Activated T-helper 17 cell treated with anti-CD3 and anti-CD28 coated beads, Interleukin-2, amount 50 U/mL, for 72 hours (primary cell): ENCODE measurements around the gene SLC19A1. TPM values are rescaled to one million over a fixed set of nuclear protein-coding genes. Genes with fewer than 3 reads are reported as not detected.
"Not testable (repeated sequence)": the region's sequence is repeated elsewhere in the genome, so short reads cannot be mapped to it uniquely, and the experiment has no call there.

ENCODE experiments used
- ATAC-seq: fragments of 150-1000 bp; cut with Tn5 transposase; replicated peaks from 2 replicates; pipeline ENCODE4 v1.10.0; 2021; ENCODE audit warnings: mild to moderate bottlenecking, moderate library complexity
- H3K27ac Mint-ChIP-seq: one replicate; pipeline ENCODE4 v1.8.0; 2022; ENCODE audit warnings: mixed read lengths
- H3K27me3 Mint-ChIP-seq: one replicate; pipeline ENCODE4 v1.8.0; 2022; ENCODE audit warnings: mixed read lengths
- H3K36me3 Mint-ChIP-seq: one replicate; pipeline ENCODE4 v1.8.0; 2022; ENCODE audit warnings: low read depth, mild to moderate bottlenecking, mixed read lengths
- H3K4me1 Mint-ChIP-seq: one replicate; pipeline ENCODE4 v1.8.0; 2022; ENCODE audit warnings: mixed read lengths
- H3K4me3 Mint-ChIP-seq: one replicate; pipeline ENCODE4 v1.8.0; 2022; ENCODE audit warnings: mild to moderate bottlenecking, mixed read lengths
- H3K9me3 Mint-ChIP-seq: one replicate; pipeline ENCODE4 v1.8.0; 2022; ENCODE audit warnings: mixed read lengths
- total RNA-seq, 2 donors: library from RNA; stranded (reverse); gene quantifications; one replicate each; pipeline ENCODE4 v1.2.3, GENCODE V29; 2022

Gene SLC19A1
- total RNA-seq, 2 donors from 2014 or later, result 41.4 to 82.2 TPM

- H3K36me3 Mint-ChIP-seq, result no peaks in the 10 kb centered on the region
- no peak overlapping the region for H3K4me3 Mint-ChIP-seq
- ATAC-seq, result peak; percentile 18
- H3K27me3 Mint-ChIP-seq, result no peaks in the 10 kb centered on the region
- no peaks in the 10 kb centered on the region for H3K9me3 Mint-ChIP-seq
- peak overlapping the region; percentile 43 for H3K27ac Mint-ChIP-seq
- H3K4me1 Mint-ChIP-seq, result no peaks in the 10 kb centered on the region
Measured at GRCh38 chr21:45508607-45509565, 33.4 kb downstream of the SLC19A1 start.

GRCh38 chr21:45507888-45508508 lies 34.2 kb downstream of the SLC19A1 start:
- Mint-ChIP-seq H3K9me3 (no peaks in the 10 kb centered on the region), H3K4me1 (no peaks in the 10 kb centered on the region), H3K4me3 (no peak overlapping the region), H3K36me3 (peaks cover under 1% of the 10 kb centered on the region), H3K27ac (peak overlapping the region; percentile 43), H3K27me3 (no peaks in the 10 kb centered on the region)
- no peak for ATAC-seq

- Mint-ChIP-seq H3K9me3 (no peaks in the 10 kb centered on the region), H3K4me1 (no peaks in the 10 kb centered on the region), H3K36me3 (peaks cover 5% of the 10 kb centered on the region), H3K27ac (peak overlapping the region; percentile 43), H3K4me3 (no peak overlapping the region), H3K27me3 (no peaks in the 10 kb centered on the region)
- no peak for ATAC-seq
Measured at GRCh38 chr21:45507523-45507875, 34.7 kb downstream of the SLC19A1 start.

- no peaks in the 10 kb centered on the region for H3K4me1 Mint-ChIP-seq
- H3K4me3 Mint-ChIP-seq, result no peak overlapping the region
- ATAC-seq, result no peak
- H3K36me3 Mint-ChIP-seq, result peaks cover 5% of the 10 kb centered on the region
- no peaks in the 10 kb centered on the region for H3K27me3 Mint-ChIP-seq
- no peak overlapping the region for H3K27ac Mint-ChIP-seq
- no peaks in the 10 kb centered on the region for H3K9me3 Mint-ChIP-seq
Measured at GRCh38 chr21:45506836-45507522, 35.3 kb downstream of the SLC19A1 start.

GRCh38 chr21:45506241-45506817 lies 35.9 kb downstream of the SLC19A1 start:
- Mint-ChIP-seq H3K36me3 (peaks cover 5% of the 10 kb centered on the region), H3K4me1 (no peaks in the 10 kb centered on the region), H3K27me3 (no peaks in the 10 kb centered on the region), H3K4me3 (no peak overlapping the region), H3K9me3 (no peaks in the 10 kb centered on the region), H3K27ac (no peak overlapping the region)
- no peak for ATAC-seq

GRCh38 chr21:45505416-45506021 lies 36.7 kb downstream of the SLC19A1 start:
- Mint-ChIP-seq H3K4me3 (no peak overlapping the region), H3K9me3 (no peaks in the 10 kb centered on the region), H3K27me3 (no peaks in the 10 kb centered on the region), H3K36me3 (peaks cover 5% of the 10 kb centered on the region), H3K4me1 (no peaks in the 10 kb centered on the region), H3K27ac (no peak overlapping the region)
- no peak for ATAC-seq

- no peak for ATAC-seq
- Mint-ChIP-seq H3K4me3 (no peak overlapping the region), H3K36me3 (peaks cover 5% of the 10 kb centered on the region), H3K9me3 (no peaks in the 10 kb centered on the region), H3K4me1 (peaks cover 4% of the 10 kb centered on the region), H3K27ac (no peak overlapping the region), H3K27me3 (no peaks in the 10 kb centered on the region)
Measured at GRCh38 chr21:45504516-45505415, 37.5 kb downstream of the SLC19A1 start.

- ATAC-seq, result no peak
- no peaks in the 10 kb centered on the region for H3K9me3 Mint-ChIP-seq
- H3K4me1 Mint-ChIP-seq, result peaks cover 5% of the 10 kb centered on the region
- H3K4me3 Mint-ChIP-seq, result no peak overlapping the region
- H3K27me3 Mint-ChIP-seq, result no peaks in the 10 kb centered on the region
- H3K36me3 Mint-ChIP-seq, result peaks cover 5% of the 10 kb centered on the region
- H3K27ac Mint-ChIP-seq, result no peak overlapping the region
Measured at GRCh38 chr21:45504021-45504515, 38.2 kb downstream of the SLC19A1 start.

- H3K27ac Mint-ChIP-seq, H3K4me1 Mint-ChIP-seq, ATAC-seq, H3K9me3 Mint-ChIP-seq, H3K27me3 Mint-ChIP-seq, H3K36me3 Mint-ChIP-seq: not testable (repeated sequence)
- H3K4me3 Mint-ChIP-seq, result peak overlapping the region; percentile 55
Measured at GRCh38 chr21:45503226-45503625, 39.0 kb downstream of the SLC19A1 start.

- Mint-ChIP-seq H3K4me1 (peaks cover 5% of the 10 kb centered on the region), H3K36me3 (peaks cover 5% of the 10 kb centered on the region), H3K27me3 (no peaks in the 10 kb centered on the region), H3K4me3 (peak overlapping the region; percentile 55), H3K27ac (peak overlapping the region; percentile 40), H3K9me3 (no peaks in the 10 kb centered on the region)
- peak; percentile 45 for ATAC-seq
Measured at GRCh38 chr21:45502600-45502999, 39.6 kb downstream of the SLC19A1 start.

- Mint-ChIP-seq H3K9me3 (no peaks in the 10 kb centered on the region), H3K36me3 (peaks cover 5% of the 10 kb centered on the region), H3K4me3 (no peak overlapping the region), H3K4me1 (peaks cover 5% of the 10 kb centered on the region), H3K27ac (peak overlapping the region; percentile 40), H3K27me3 (no peaks in the 10 kb centered on the region)
- ATAC-seq, result no peak
Measured at GRCh38 chr21:45502006-45502345, 40.3 kb downstream of the SLC19A1 start.

- peak; percentile 44 for ATAC-seq
- not testable (repeated sequence) for H3K9me3 Mint-ChIP-seq, H3K27ac Mint-ChIP-seq, H3K4me1 Mint-ChIP-seq, H3K27me3 Mint-ChIP-seq, H3K4me3 Mint-ChIP-seq, H3K36me3 Mint-ChIP-seq
Measured at GRCh38 chr21:45501081-45502005, 40.9 kb downstream of the SLC19A1 start.
